ENCODE data around the gene DCAF10.

DNA sequence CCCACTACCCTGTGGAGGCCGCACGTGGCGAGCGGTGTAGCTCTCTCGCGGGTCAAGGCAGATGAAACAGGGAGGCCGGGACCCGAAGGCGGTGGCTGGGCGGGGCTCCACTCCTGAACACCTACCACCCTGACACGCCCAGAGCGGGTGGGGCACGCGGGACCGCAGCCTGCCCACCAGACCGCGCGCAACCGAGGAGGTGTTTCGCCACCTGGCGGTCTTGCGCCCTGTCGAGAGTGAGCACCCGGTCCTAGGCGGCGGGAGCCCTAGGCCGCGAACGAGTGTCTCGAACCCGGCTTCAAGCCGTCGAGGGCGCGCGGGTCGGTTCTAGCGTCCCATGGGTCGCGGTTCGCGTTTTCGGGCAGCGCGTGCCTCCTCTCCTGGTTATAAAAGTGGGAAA is 13.5 kb upstream of the DCAF10 start:
- no peak for TF ChIP-seq EZH2 (IDR thresholded peaks at IDR 0.05; ENCODE audit: borderline replicate concordance, low read length)
- TF ChIP-seq CTCF (IDR thresholded peaks at IDR 0.05; ENCODE audit: low read length) = no peak
